ENCODE results near the gene MIA2.
"Not testable (repeated sequence)": the region's sequence is repeated elsewhere in the genome, so short reads cannot be mapped to it uniquely, and the experiment has no call there.

Gene MIA2

GRCh38 chr14:39218171-39218769 lies 15.4 kb upstream of the MIA2 start:
- Histone ChIP-seq H3K4me3 (ENCODE audit: low read length) (peak overlapping the region; percentile 37), H3K9me3 (ENCODE audit: control insufficient read depth, low read length) (no peaks in the 10 kb centered on the region), H3K36me3 (ENCODE audit: control insufficient read depth, insufficient read depth, low read length, severe bottlenecking) (no peaks in the 10 kb centered on the region), H3K9ac (ENCODE audit: low read length) (no peak overlapping the region), H3K4me1 (ENCODE audit: control insufficient read depth, insufficient read depth, low read length) (peaks cover 12% of the 10 kb centered on the region), H3K27me3 (replicated peaks; ENCODE audit: control insufficient read depth, insufficient read depth, low read length) (no peaks in the 10 kb centered on the region)
- peak; percentile 6 for DNase-seq (ENCODE audit: low read depth)

- H3K4me1 ChIP-seq (ENCODE audit: control insufficient read depth, insufficient read depth, low read length) = peaks cover 12% of the 10 kb centered on the region
- H3K4me3 ChIP-seq (ENCODE audit: low read length) = no peak overlapping the region
- no peak for DNase-seq (ENCODE audit: low read depth)
- H3K9ac ChIP-seq (ENCODE audit: low read length) = no peak overlapping the region
- no peaks in the 10 kb centered on the region for H3K9me3 ChIP-seq (ENCODE audit: control insufficient read depth, low read length)
- H3K27me3 ChIP-seq (replicated peaks; ENCODE audit: control insufficient read depth, insufficient read depth, low read length) = no peaks in the 10 kb centered on the region
- no peaks in the 10 kb centered on the region for H3K36me3 ChIP-seq (ENCODE audit: control insufficient read depth, insufficient read depth, low read length, severe bottlenecking)
Observed at GRCh38 chr14:39219075-39219499, 14.6 kb upstream of the MIA2 start.

- not testable (repeated sequence) for H3K9ac ChIP-seq (ENCODE audit: low read length); H3K9me3 ChIP-seq (ENCODE audit: control insufficient read depth, low read length); H3K36me3 ChIP-seq (ENCODE audit: control insufficient read depth, insufficient read depth, low read length, severe bottlenecking); H3K4me3 ChIP-seq (ENCODE audit: low read length); DNase-seq (ENCODE audit: low read depth); H3K27me3 ChIP-seq (replicated peaks; ENCODE audit: control insufficient read depth, insufficient read depth, low read length)
- peaks cover 12% of the 10 kb centered on the region for H3K4me1 ChIP-seq (ENCODE audit: control insufficient read depth, insufficient read depth, low read length)
Observed at GRCh38 chr14:39220473-39220872, 13.2 kb upstream of the MIA2 start.

GRCh38 chr14:39228044-39228443 lies 5.7 kb upstream of the MIA2 start:
- Histone ChIP-seq H3K9me3 (ENCODE audit: control insufficient read depth, low read length) (no peaks in the 10 kb centered on the region), H3K27me3 (replicated peaks; ENCODE audit: control insufficient read depth, insufficient read depth, low read length) (no peaks in the 10 kb centered on the region), H3K9ac (ENCODE audit: low read length) (no peak overlapping the region), H3K4me1 (ENCODE audit: control insufficient read depth, insufficient read depth, low read length) (peaks cover 2% of the 10 kb centered on the region), H3K36me3 (ENCODE audit: control insufficient read depth, insufficient read depth, low read length, severe bottlenecking) (no peaks in the 10 kb centered on the region), H3K4me3 (ENCODE audit: low read length) (no peak overlapping the region)
- no peak for DNase-seq (ENCODE audit: low read depth)

- H3K9ac ChIP-seq (ENCODE audit: low read length) = no peak overlapping the region
- no peaks in the 10 kb centered on the region for H3K36me3 ChIP-seq (ENCODE audit: control insufficient read depth, insufficient read depth, low read length, severe bottlenecking)
- H3K4me1 ChIP-seq (ENCODE audit: control insufficient read depth, insufficient read depth, low read length) = peaks cover 8% of the 10 kb centered on the region
- no peak overlapping the region for H3K4me3 ChIP-seq (ENCODE audit: low read length)
- DNase-seq (ENCODE audit: low read depth) = no peak
- no peaks in the 10 kb centered on the region for H3K27me3 ChIP-seq (replicated peaks; ENCODE audit: control insufficient read depth, insufficient read depth, low read length)
- no peaks in the 10 kb centered on the region for H3K9me3 ChIP-seq (ENCODE audit: control insufficient read depth, low read length)
Observed at GRCh38 chr14:39228509-39229221, 5.0 kb upstream of the MIA2 start.

GRCh38 chr14:39229222-39229543 lies 4.5 kb upstream of the MIA2 start:
- no peak for DNase-seq (ENCODE audit: low read depth)
- H3K4me1 ChIP-seq (ENCODE audit: control insufficient read depth, insufficient read depth, low read length) = peaks cover 14% of the 10 kb centered on the region
- H3K4me3 ChIP-seq (ENCODE audit: low read length) = no peak overlapping the region
- H3K9me3 ChIP-seq (ENCODE audit: control insufficient read depth, low read length) = no peaks in the 10 kb centered on the region
- no peaks in the 10 kb centered on the region for H3K36me3 ChIP-seq (ENCODE audit: control insufficient read depth, insufficient read depth, low read length, severe bottlenecking)
- no peak overlapping the region for H3K9ac ChIP-seq (ENCODE audit: low read length)
- H3K27me3 ChIP-seq (replicated peaks; ENCODE audit: control insufficient read depth, insufficient read depth, low read length) = no peaks in the 10 kb centered on the region

- H3K4me1 ChIP-seq (ENCODE audit: control insufficient read depth, insufficient read depth, low read length) = peaks cover 16% of the 10 kb centered on the region
- H3K4me3 ChIP-seq (ENCODE audit: low read length) = no peak overlapping the region
- no peaks in the 10 kb centered on the region for H3K9me3 ChIP-seq (ENCODE audit: control insufficient read depth, low read length)
- no peaks in the 10 kb centered on the region for H3K36me3 ChIP-seq (ENCODE audit: control insufficient read depth, insufficient read depth, low read length, severe bottlenecking)
- no peak overlapping the region for H3K9ac ChIP-seq (ENCODE audit: low read length)
- no peak for DNase-seq (ENCODE audit: low read depth)
- no peaks in the 10 kb centered on the region for H3K27me3 ChIP-seq (replicated peaks; ENCODE audit: control insufficient read depth, insufficient read depth, low read length)
Observed at GRCh38 chr14:39229601-39230110, 4.1 kb upstream of the MIA2 start.

- no peaks in the 10 kb centered on the region for H3K27me3 ChIP-seq (replicated peaks; ENCODE audit: control insufficient read depth, insufficient read depth, low read length)
Observed at GRCh38 chr14:39230416-39231035, 3.2 kb upstream of the MIA2 start.

GRCh38 chr14:39231751-39232553 lies 1.8 kb upstream of the MIA2 start:
- peak; percentile 46 for DNase-seq (ENCODE audit: low read depth)
- not testable (repeated sequence) for H3K9ac ChIP-seq (ENCODE audit: low read length); H3K27me3 ChIP-seq (replicated peaks; ENCODE audit: control insufficient read depth, insufficient read depth, low read length); H3K36me3 ChIP-seq (ENCODE audit: control insufficient read depth, insufficient read depth, low read length, severe bottlenecking); H3K4me3 ChIP-seq (ENCODE audit: low read length); H3K9me3 ChIP-seq (ENCODE audit: control insufficient read depth, low read length)
- peaks cover 16% of the 10 kb centered on the region for H3K4me1 ChIP-seq (ENCODE audit: control insufficient read depth, insufficient read depth, low read length)

More at GRCh38 chr14:39230416-39231035, 3.2 kb upstream of the MIA2 start:
- H3K9me3 ChIP-seq (ENCODE audit: control insufficient read depth, low read length) = no peaks in the 10 kb centered on the region
- no peaks in the 10 kb centered on the region for H3K36me3 ChIP-seq (ENCODE audit: control insufficient read depth, insufficient read depth, low read length, severe bottlenecking)
- H3K9ac ChIP-seq (ENCODE audit: low read length) = no peak overlapping the region
- H3K4me1 ChIP-seq (ENCODE audit: control insufficient read depth, insufficient read depth, low read length) = peaks cover 16% of the 10 kb centered on the region
- DNase-seq (ENCODE audit: low read depth) = no peak
- no peak overlapping the region for H3K4me3 ChIP-seq (ENCODE audit: low read length)

- Histone ChIP-seq H3K27me3 (replicated peaks; ENCODE audit: control insufficient read depth, insufficient read depth, low read length) (no peaks in the 10 kb centered on the region), H3K4me3 (ENCODE audit: low read length) (peak overlapping the region; percentile 55), H3K9me3 (ENCODE audit: control insufficient read depth, low read length) (no peaks in the 10 kb centered on the region), H3K36me3 (ENCODE audit: control insufficient read depth, insufficient read depth, low read length, severe bottlenecking) (no peaks in the 10 kb centered on the region), H3K9ac (ENCODE audit: low read length) (peak overlapping the region; percentile 53), H3K4me1 (ENCODE audit: control insufficient read depth, insufficient read depth, low read length) (peaks cover 16% of the 10 kb centered on the region)
- DNase-seq (ENCODE audit: low read depth) = peak; percentile 86
Observed at GRCh38 chr14:39232554-39233415, 930 bp upstream of the MIA2 start.

Data from adipocyte (in vitro differentiated cells).